OCI-LY1 (cell line): ENCODE measurements around the gene MPZL1.

Experiments used
- H2AFZ ChIP-seq: fragments of 200-600 bp; sonication (generic), shearing (Covaris generic); 2 replicates; pipeline ENCODE4 v1.6.0; 2014; ENCODE audit warnings: antibody characterized with exemption, mild to moderate bottlenecking, low read length
- H3F3A ChIP-seq: fragments of 200-600 bp; sonication (generic), shearing (Covaris generic); 2 replicates; pipeline ENCODE4 v1.6.0; 2014; ENCODE audit warnings: mild to moderate bottlenecking, antibody characterized with exemption, low read length, moderate library complexity; ENCODE audit not compliant: insufficient read depth
- H3K27ac ChIP-seq: fragments of 200-600 bp; sonication (generic); 2 replicates; pipeline ENCODE4 v1.5.1; 2014; ENCODE audit warnings: low read length, mixed run types, mild to moderate bottlenecking, low read depth; ENCODE audit not compliant: poor library complexity, severe bottlenecking
- H3K27me3 ChIP-seq: fragments of 200-600 bp; sonication (generic); 2 replicates; pipeline ENCODE4 v1.6.0; 2014; ENCODE audit warnings: antibody characterized with exemption, mild to moderate bottlenecking, low read length, moderate library complexity; ENCODE audit not compliant: insufficient read depth
- H3K36me3 ChIP-seq: fragments of 200-600 bp; sonication (generic); 2 replicates; pipeline ENCODE4 v1.6.1; 2014; ENCODE audit warnings: mild to moderate bottlenecking, antibody characterized with exemption, low read length, moderate library complexity, mixed read lengths; ENCODE audit not compliant: insufficient read depth
- H3K4me1 ChIP-seq: fragments of 200-600 bp; sonication (generic); 2 replicates; pipeline ENCODE4 v1.5.1; 2014; ENCODE audit warnings: mild to moderate bottlenecking, low read length, moderate library complexity; ENCODE audit not compliant: insufficient read depth, severe bottlenecking
- H3K4me2 ChIP-seq: fragments of 200-600 bp; sonication (generic), shearing (Covaris generic); 2 replicates; pipeline ENCODE4 v1.6.1; 2014; ENCODE audit warnings: low read length
- H3K4me3 ChIP-seq: fragments of 200-600 bp; sonication (generic); 2 replicates; pipeline ENCODE4 v1.5.1; 2014; ENCODE audit warnings: low read length, low read depth, mild to moderate bottlenecking, mixed read lengths; ENCODE audit not compliant: poor library complexity, severe bottlenecking
- H3K79me2 ChIP-seq: fragments of 200-600 bp; shearing (Covaris generic); 2 replicates; pipeline ENCODE4 v1.6.1; 2016; ENCODE audit warnings: mixed run types, low read length, mixed read lengths; ENCODE audit not compliant: insufficient read depth
- H3K9ac ChIP-seq: fragments of 200-600 bp; sonication (generic), shearing (Covaris generic); 2 replicates; pipeline ENCODE4 v1.6.1; 2014; ENCODE audit warnings: mild to moderate bottlenecking, low read length, mixed read lengths
- H3K9me2 ChIP-seq: fragments of 200-600 bp; sonication (generic), shearing (Covaris generic); 2 replicates; pipeline ENCODE4 v1.6.1; 2014; ENCODE audit warnings: low read depth, mild to moderate bottlenecking, low read length, mixed read lengths
- H3K9me3 ChIP-seq: fragments of 200-600 bp; shearing (Covaris generic); 2 replicates; pipeline ENCODE4 v1.6.1; 2014; ENCODE audit warnings: low read length, mixed read lengths
- H4K20me1 ChIP-seq: fragments of 200-600 bp; sonication (generic), shearing (Covaris generic); 2 replicates; pipeline ENCODE4 v1.6.0; 2016; ENCODE audit warnings: mild to moderate bottlenecking, low read length; ENCODE audit not compliant: insufficient read depth
- EZH2 ChIP-seq: fragments of 200-600 bp; sonication (generic), shearing (Covaris generic); IDR thresholded peaks from 2 replicates; pipeline ENCODE4 v1.8.0; 2017; ENCODE audit warnings: borderline replicate concordance, mixed run types, mild to moderate bottlenecking, antibody characterized with exemption, low read length, moderate library complexity, mixed read lengths
- TF ChIP-seq, protein P1 (sequence below): fragments of 200-600 bp; sonication (generic), shearing (Covaris generic); IDR thresholded peaks from 2 replicates; pipeline ENCODE4 v1.5.1; 2017; ENCODE audit warnings: mild to moderate bottlenecking, antibody characterized with exemption, low read length, moderate library complexity, mixed read lengths

Gene MPZL1

DNA sequence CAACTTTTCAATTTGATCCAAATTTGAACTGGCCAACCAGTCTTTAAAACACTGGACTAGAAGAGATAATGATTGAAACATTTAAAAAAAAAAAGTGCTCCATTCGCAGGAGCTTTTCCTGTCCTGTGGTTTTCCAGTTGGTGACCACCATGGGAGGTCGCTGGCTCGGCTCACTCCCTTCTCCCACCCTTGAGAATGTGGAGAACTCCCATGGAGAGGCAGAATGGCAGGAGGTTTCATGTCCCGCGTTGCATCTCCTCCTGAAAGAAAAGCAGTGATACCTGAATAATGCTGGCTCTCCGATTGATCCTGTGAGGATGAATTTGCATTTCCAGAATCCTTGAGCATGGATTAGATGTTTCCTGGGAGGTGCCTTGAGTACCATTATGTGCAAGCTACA, 16.5 kb upstream of the MPZL1 start:
- no peaks in the 10 kb centered on the region for H4K20me1 ChIP-seq
- no peak overlapping the region for H3K4me2 ChIP-seq
- no peak overlapping the region for H3K27ac ChIP-seq

DNA sequence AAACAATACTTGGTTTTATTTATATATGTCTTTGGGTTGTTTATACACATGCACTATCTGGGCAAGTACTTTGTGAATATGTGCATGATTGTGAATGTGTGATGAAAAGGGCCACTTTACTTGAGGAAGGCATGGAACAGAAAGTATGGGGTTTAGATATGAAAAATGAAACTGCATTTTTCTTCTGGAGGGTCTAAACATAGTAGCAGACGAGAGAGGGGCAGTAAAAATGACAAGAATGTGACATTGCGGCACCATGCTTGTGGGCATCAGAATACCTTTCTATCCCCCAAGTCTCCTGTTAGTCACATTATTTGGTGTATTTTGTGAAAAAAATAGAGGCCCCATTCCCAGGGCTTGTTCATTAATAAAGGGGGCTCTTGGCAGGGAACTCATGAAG, 15.4 kb upstream of the MPZL1 start:
- Histone ChIP-seq H3K79me2 (no peaks in the 10 kb centered on the region), H3K27me3 (no peaks in the 10 kb centered on the region), H4K20me1 (no peaks in the 10 kb centered on the region), H3K4me3 (no peak overlapping the region), H3K4me1 (peaks cover 12% of the 10 kb centered on the region), H3K9me2 (no peaks in the 10 kb centered on the region), H3K9me3 (no peaks in the 10 kb centered on the region), H3K36me3 (peaks cover 52% of the 10 kb centered on the region), H3F3A (no peaks in the 10 kb centered on the region), H3K4me2 (no peak overlapping the region), H3K27ac (no peak overlapping the region), H2AFZ (no peak overlapping the region), H3K9ac (no peak overlapping the region)
- TF ChIP-seq EZH2, result no peak
- TF ChIP-seq, protein P1, sequence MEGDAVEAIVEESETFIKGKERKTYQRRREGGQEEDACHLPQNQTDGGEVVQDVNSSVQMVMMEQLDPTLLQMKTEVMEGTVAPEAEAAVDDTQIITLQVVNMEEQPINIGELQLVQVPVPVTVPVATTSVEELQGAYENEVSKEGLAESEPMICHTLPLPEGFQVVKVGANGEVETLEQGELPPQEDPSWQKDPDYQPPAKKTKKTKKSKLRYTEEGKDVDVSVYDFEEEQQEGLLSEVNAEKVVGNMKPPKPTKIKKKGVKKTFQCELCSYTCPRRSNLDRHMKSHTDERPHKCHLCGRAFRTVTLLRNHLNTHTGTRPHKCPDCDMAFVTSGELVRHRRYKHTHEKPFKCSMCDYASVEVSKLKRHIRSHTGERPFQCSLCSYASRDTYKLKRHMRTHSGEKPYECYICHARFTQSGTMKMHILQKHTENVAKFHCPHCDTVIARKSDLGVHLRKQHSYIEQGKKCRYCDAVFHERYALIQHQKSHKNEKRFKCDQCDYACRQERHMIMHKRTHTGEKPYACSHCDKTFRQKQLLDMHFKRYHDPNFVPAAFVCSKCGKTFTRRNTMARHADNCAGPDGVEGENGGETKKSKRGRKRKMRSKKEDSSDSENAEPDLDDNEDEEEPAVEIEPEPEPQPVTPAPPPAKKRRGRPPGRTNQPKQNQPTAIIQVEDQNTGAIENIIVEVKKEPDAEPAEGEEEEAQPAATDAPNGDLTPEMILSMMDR, result no peak

More for the DNA sequence above, 16.5 kb upstream of the MPZL1 start:
- no peaks in the 10 kb centered on the region for H3K27me3 ChIP-seq
- no peak overlapping the region for H3K4me3 ChIP-seq
- H3K79me2 ChIP-seq, result no peaks in the 10 kb centered on the region
- H3K9ac ChIP-seq, result no peak overlapping the region
- H3K4me1 ChIP-seq, result peaks cover 12% of the 10 kb centered on the region
- TF ChIP-seq EZH2, result no peak
- TF ChIP-seq, protein P1, result no peak
- H3K9me2 ChIP-seq, result no peaks in the 10 kb centered on the region
- H3K36me3 ChIP-seq, result peaks cover 62% of the 10 kb centered on the region
- H2AFZ ChIP-seq, result no peak overlapping the region
- H3F3A ChIP-seq, result no peaks in the 10 kb centered on the region
- no peaks in the 10 kb centered on the region for H3K9me3 ChIP-seq

DNA sequence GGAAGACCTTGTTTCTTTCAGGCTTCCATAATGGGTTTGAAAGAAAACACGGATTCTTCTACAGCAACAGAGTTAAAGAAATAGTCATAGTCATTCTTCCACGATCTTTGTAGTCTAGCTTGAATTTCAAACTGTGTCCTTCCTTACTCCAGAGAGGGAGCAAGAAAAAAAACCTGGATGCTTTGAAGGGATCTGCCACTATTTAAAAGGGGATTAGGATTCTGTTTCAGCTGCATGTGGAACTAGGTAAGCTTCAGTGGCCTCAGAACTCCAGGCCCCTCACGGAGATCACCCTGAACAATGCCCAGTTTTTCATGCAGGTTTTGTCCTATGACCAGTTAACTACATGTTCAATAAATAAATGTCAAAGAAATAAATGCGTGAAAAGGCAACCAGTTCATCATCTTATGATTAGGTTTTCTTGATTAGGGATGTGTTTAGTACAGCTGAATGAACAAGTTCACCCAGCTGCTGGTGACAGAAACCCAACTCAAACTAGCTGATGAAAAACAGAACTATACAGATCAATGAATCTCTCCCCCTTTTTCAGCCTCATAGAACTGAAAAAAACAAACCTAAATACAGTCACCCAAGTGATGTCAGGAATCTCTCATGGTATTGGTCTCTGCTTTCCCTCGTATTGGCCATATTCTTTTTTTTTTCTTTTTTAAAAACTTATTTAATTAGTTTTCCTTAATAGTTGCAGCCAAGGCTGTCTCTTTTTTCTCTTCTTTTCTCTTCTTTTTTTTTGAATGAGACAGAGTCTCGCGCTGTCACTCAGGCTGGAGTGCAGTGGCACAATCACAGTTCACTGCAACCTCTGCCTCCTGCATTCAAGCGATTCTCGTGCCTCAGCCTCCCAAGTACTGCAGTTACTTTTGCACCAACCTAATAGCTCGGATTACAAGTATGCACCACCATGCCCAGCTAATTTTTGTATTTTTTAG, 14.6 kb upstream of the MPZL1 start:
- no peak overlapping the region for H3K4me2 ChIP-seq
- no peak overlapping the region for H3K4me3 ChIP-seq
- H3F3A ChIP-seq, result no peaks in the 10 kb centered on the region
- no peak overlapping the region for H2AFZ ChIP-seq
- no peaks in the 10 kb centered on the region for H3K27me3 ChIP-seq
- no peaks in the 10 kb centered on the region for H3K9me3 ChIP-seq
- peaks cover 44% of the 10 kb centered on the region for H3K36me3 ChIP-seq
- H3K9ac ChIP-seq, result no peak overlapping the region
- peaks cover 12% of the 10 kb centered on the region for H3K4me1 ChIP-seq
- TF ChIP-seq EZH2, result no peak
- TF ChIP-seq, protein P1, result no peak
- H3K27ac ChIP-seq, result no peak overlapping the region
- no peaks in the 10 kb centered on the region for H3K9me2 ChIP-seq
- H4K20me1 ChIP-seq, result no peaks in the 10 kb centered on the region
- H3K79me2 ChIP-seq, result no peaks in the 10 kb centered on the region
